HepG2 (cell line): Measurements from ENCODE around the gene MAP1LC3A. TPM values are rescaled to one million over a fixed set of nuclear protein-coding genes. Genes with fewer than 3 reads are reported as not detected.

ENCODE experiments used
- AGO2 ChIP-seq: fragments of 200-400 bp; formaldehyde crosslinking; optimal IDR thresholded peaks from 2 replicates; pipeline ENCODE3; 2017; ENCODE audit warnings: mild to moderate bottlenecking, low read depth, low read length, moderate library complexity
- ERF ChIP-seq: IDR thresholded peaks from 2 replicates; pipeline ENCODE4 v1.6.1; 2018; ENCODE audit warnings: missing biosample characterization, missing genetic modification reagents
- FLYWCH1 ChIP-seq: sonication (generic); formaldehyde crosslinking; IDR thresholded peaks from 2 replicates; pipeline ENCODE4 v1.8.1; 2023; ENCODE audit warnings: mild to moderate bottlenecking, missing genetic modification reagents
- FOSL2 ChIP-seq: sonication (generic); formaldehyde crosslinking; IDR thresholded peaks from 2 replicates; pipeline ENCODE4 v1.4.0; 2020; ENCODE audit warnings: missing genetic modification reagents
- GTF3A ChIP-seq: sonication (generic); formaldehyde crosslinking; conservative IDR thresholded peaks from 2 replicates; pipeline ENCODE4 v1.4.0; 2020; ENCODE audit warnings: mild to moderate bottlenecking, missing genetic modification reagents
- HNRNPL ChIP-seq: fragments of 200-400 bp; formaldehyde crosslinking; IDR thresholded peaks from 2 replicates; pipeline ENCODE4 v1.6.1; 2017; ENCODE audit warnings: mild to moderate bottlenecking, low read depth, low read length
- KLF13 ChIP-seq: sonication (generic); formaldehyde crosslinking; IDR thresholded peaks from 2 replicates; pipeline ENCODE4 v1.4.0; 2020; ENCODE audit warnings: mild to moderate bottlenecking, missing genetic modification reagents
- MED13 ChIP-seq: sonication (generic); formaldehyde crosslinking; IDR thresholded peaks from 2 replicates; pipeline ENCODE4 v1.5.0; 2020; ENCODE audit warnings: missing genetic modification reagents
- MIER2 ChIP-seq: IDR thresholded peaks from 2 replicates; pipeline ENCODE4 v1.6.1; 2016; ENCODE audit warnings: missing biosample characterization, missing genetic modification reagents
- NAIF1 ChIP-seq: sonication (generic); formaldehyde crosslinking; IDR thresholded peaks from 2 replicates; pipeline ENCODE4 v1.5.0; 2020; ENCODE audit warnings: mild to moderate bottlenecking, missing genetic modification reagents, borderline replicate concordance
- NFIC ChIP-seq: IDR thresholded peaks from 2 replicates; pipeline ENCODE4 v1.6.1; 2012; ENCODE audit warnings: mild to moderate bottlenecking, low read length, inconsistent platforms
- RAD51 ChIP-seq: fragments of 450-650 bp; IDR thresholded peaks from 2 replicates; pipeline ENCODE4 v1.6.1; 2016; ENCODE audit warnings: borderline replicate concordance
- RARA ChIP-seq: IDR thresholded peaks from 2 replicates; pipeline ENCODE4 v1.6.1; 2016; ENCODE audit warnings: missing genetic modification reagents, missing compliant biosample characterization
- RFXANK ChIP-seq: IDR thresholded peaks from 2 replicates; pipeline ENCODE4 v1.6.1; 2016
- SMAD9 ChIP-seq: sonication (generic); formaldehyde crosslinking; IDR thresholded peaks from 2 replicates; pipeline ENCODE4 v1.5.1; 2020; ENCODE audit warnings: mild to moderate bottlenecking, missing genetic modification reagents
- SUZ12 ChIP-seq: fragments of 150-350 bp; IDR thresholded peaks from 2 replicates; pipeline ENCODE4 v1.6.1; 2014; ENCODE audit warnings: low read depth, low read length
- XBP1 ChIP-seq: sonication (generic); formaldehyde crosslinking; IDR thresholded peaks from 2 replicates; pipeline ENCODE4 v1.5.0; 2020; ENCODE audit warnings: missing genetic modification reagents
- YY1 ChIP-seq: IDR thresholded peaks from 2 replicates; pipeline ENCODE4 v1.6.1; 2011; ENCODE audit warnings: low read length, low read depth, moderate library complexity, mild to moderate bottlenecking; ENCODE audit not compliant: insufficient read depth, insufficient replicate concordance
- ZNF33B ChIP-seq: sonication (generic); formaldehyde crosslinking; IDR thresholded peaks from 2 replicates; pipeline ENCODE4 v1.5.1; 2020; ENCODE audit warnings: mild to moderate bottlenecking, missing genetic modification reagents
- ZNF350 ChIP-seq: sonication (generic); formaldehyde crosslinking; IDR thresholded peaks from 2 replicates; pipeline ENCODE4 v1.4.0; 2020; ENCODE audit warnings: mild to moderate bottlenecking, low read depth, missing genetic modification reagents, borderline replicate concordance
- ZNF816 ChIP-seq: sonication (generic); formaldehyde crosslinking; IDR thresholded peaks from 2 replicates; pipeline ENCODE4 v1.8.0; 2022; ENCODE audit warnings: missing genetic modification reagents, mild to moderate bottlenecking, borderline replicate concordance
- ZSCAN31 ChIP-seq: sonication (generic); formaldehyde crosslinking; IDR thresholded peaks from 2 replicates; pipeline ENCODE4 v1.5.0; 2020; ENCODE audit warnings: low read depth, mild to moderate bottlenecking, missing genetic modification reagents
- polyA plus RNA-seq, 8 experiments: library from polyadenylated mRNA; depleted of rRNA in 3 of 8; stranded (reverse) in 7 of 8; unstranded in 1 of 8; fragments of >200 nt; fragmentation: Illumina TruSeq in 4 of 8; extraction: Trizol in 4 of 8; gene quantifications; 2 replicates each; pipeline versions ENCODE4 v1.2.1 to v1.2.3, GENCODE V29; 2011 to 2016; ENCODE audit warnings: low read depth in 4 of 8, missing spikeins in 1 of 8, mixed read lengths in 1 of 8; ENCODE audit not compliant: insufficient read depth in 1 of 8
- total RNA-seq, 5 experiments: library from RNA; depleted of rRNA; stranded (reverse); fragments of >200 nt; fragmentation: Illumina TruSeq; extraction: Trizol; gene quantifications; 2 replicates each; pipeline ENCODE4 v1.2.3, GENCODE V29; 2016; ENCODE audit warnings: low read depth in 1 of 5
- TF ChIP-seq, protein P1 (sequence below): sonication (generic); formaldehyde crosslinking; IDR thresholded peaks from 2 replicates; pipeline ENCODE4 v1.4.0; 2020; ENCODE audit warnings: missing genetic modification reagents
- TF ChIP-seq, protein P2 (sequence below): sonication (generic); formaldehyde crosslinking; IDR thresholded peaks from 2 replicates; pipeline ENCODE4 v1.5.0; 2020; ENCODE audit warnings: mild to moderate bottlenecking, missing genetic modification reagents
- TF ChIP-seq, protein P3 (sequence below): sonication (generic); formaldehyde crosslinking; IDR thresholded peaks from 2 replicates; pipeline ENCODE4 v1.4.0; 2020; ENCODE audit warnings: low read depth, mild to moderate bottlenecking, missing genetic modification reagents

The MAP1LC3A gene
- total and polyA plus RNA-seq, 2 of the 13 experiments (the other 11 are each of a cell fraction or from before 2014, with no cell fraction given): not detected

DNA sequence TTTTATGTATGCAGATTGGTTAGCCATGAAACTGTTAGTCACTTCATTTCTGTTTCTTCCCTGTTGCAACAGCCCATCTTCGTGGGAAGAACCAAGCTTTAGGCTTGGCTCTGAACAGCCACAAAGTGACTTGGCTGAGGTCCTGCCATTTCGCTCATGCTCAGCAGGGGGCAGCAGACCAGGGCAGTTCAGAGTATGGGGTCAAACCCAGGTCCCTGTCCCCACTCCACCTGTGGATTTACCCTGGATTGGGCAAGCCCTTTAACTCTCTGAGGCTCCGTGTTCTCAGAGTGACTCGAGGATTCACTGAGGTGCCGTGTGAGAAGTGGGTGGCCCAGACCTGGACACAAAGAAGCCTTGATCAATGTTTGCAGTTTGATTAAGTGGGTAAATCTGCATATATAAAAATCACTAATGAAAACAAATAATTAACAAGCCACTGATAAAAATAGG, 19.8 kb upstream of the MAP1LC3A start (continued):
- TF ChIP-seq MED13 (CRISPR knock-in tag) (peak; percentile 46; the same call in 1 of the 2 replicates), MIER2 (CRISPR knock-in tag) (peak; percentile 32; the same call in 1 of the 2 replicates), RAD51 (no peak), SUZ12 (no peak), ZNF350 (CRISPR knock-in tag) (no peak), XBP1 (no peak), FOSL2 (CRISPR knock-in tag) (peak; percentile 63), SMAD9 (no peak), YY1 (peak; percentile 45), ZNF816 (CRISPR knock-in tag) (no peak), ZSCAN31 (CRISPR knock-in tag) (no peak), NFIC (no peak), NAIF1 (CRISPR knock-in tag) (no peak), ZNF33B (CRISPR knock-in tag) (no peak), RARA (CRISPR knock-in tag) (peak; percentile 87), GTF3A (CRISPR knock-in tag) (no peak), ERF (0 out of 2 replicates have a peak, but pooled peaks have one; percentile 36), AGO2 (no peak), RFXANK (no peak), HNRNPL (no peak), KLF13 (CRISPR knock-in tag) (no peak), FLYWCH1 (CRISPR knock-in tag) (no peak)
- TF ChIP-seq, protein P1, sequence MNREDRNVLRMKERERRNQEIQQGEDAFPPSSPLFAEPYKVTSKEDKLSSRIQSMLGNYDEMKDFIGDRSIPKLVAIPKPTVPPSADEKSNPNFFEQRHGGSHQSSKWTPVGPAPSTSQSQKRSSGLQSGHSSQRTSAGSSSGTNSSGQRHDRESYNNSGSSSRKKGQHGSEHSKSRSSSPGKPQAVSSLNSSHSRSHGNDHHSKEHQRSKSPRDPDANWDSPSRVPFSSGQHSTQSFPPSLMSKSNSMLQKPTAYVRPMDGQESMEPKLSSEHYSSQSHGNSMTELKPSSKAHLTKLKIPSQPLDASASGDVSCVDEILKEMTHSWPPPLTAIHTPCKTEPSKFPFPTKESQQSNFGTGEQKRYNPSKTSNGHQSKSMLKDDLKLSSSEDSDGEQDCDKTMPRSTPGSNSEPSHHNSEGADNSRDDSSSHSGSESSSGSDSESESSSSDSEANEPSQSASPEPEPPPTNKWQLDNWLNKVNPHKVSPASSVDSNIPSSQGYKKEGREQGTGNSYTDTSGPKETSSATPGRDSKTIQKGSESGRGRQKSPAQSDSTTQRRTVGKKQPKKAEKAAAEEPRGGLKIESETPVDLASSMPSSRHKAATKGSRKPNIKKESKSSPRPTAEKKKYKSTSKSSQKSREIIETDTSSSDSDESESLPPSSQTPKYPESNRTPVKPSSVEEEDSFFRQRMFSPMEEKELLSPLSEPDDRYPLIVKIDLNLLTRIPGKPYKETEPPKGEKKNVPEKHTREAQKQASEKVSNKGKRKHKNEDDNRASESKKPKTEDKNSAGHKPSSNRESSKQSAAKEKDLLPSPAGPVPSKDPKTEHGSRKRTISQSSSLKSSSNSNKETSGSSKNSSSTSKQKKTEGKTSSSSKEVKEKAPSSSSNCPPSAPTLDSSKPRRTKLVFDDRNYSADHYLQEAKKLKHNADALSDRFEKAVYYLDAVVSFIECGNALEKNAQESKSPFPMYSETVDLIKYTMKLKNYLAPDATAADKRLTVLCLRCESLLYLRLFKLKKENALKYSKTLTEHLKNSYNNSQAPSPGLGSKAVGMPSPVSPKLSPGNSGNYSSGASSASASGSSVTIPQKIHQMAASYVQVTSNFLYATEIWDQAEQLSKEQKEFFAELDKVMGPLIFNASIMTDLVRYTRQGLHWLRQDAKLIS (CRISPR knock-in tag): no peak
- TF ChIP-seq, protein P2, sequence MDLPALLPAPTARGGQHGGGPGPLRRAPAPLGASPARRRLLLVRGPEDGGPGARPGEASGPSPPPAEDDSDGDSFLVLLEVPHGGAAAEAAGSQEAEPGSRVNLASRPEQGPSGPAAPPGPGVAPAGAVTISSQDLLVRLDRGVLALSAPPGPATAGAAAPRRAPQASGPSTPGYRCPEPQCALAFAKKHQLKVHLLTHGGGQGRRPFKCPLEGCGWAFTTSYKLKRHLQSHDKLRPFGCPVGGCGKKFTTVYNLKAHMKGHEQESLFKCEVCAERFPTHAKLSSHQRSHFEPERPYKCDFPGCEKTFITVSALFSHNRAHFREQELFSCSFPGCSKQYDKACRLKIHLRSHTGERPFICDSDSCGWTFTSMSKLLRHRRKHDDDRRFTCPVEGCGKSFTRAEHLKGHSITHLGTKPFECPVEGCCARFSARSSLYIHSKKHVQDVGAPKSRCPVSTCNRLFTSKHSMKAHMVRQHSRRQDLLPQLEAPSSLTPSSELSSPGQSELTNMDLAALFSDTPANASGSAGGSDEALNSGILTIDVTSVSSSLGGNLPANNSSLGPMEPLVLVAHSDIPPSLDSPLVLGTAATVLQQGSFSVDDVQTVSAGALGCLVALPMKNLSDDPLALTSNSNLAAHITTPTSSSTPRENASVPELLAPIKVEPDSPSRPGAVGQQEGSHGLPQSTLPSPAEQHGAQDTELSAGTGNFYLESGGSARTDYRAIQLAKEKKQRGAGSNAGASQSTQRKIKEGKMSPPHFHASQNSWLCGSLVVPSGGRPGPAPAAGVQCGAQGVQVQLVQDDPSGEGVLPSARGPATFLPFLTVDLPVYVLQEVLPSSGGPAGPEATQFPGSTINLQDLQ (CRISPR knock-in tag): no peak
- TF ChIP-seq, protein P3, sequence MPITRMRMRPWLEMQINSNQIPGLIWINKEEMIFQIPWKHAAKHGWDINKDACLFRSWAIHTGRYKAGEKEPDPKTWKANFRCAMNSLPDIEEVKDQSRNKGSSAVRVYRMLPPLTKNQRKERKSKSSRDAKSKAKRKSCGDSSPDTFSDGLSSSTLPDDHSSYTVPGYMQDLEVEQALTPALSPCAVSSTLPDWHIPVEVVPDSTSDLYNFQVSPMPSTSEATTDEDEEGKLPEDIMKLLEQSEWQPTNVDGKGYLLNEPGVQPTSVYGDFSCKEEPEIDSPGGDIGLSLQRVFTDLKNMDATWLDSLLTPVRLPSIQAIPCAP (CRISPR knock-in tag): no peak
